Esophagus muscularis mucosa (tissue), 4 donors: ENCODE measurements around the gene ZCCHC17.

Experiments
- CTCF ChIP-seq, 3 experiments: fragments of 200-600 bp in 2 of 3; fragments of 450-650 bp in 1 of 3; sonication (generic) in 2 of 3; IDR thresholded peaks; one replicate each; pipeline ENCODE4 v1.5.1; 2017 to 2019; ENCODE audit warnings: antibody characterized with exemption in 3 of 3, mild to moderate bottlenecking in 2 of 3, moderate library complexity in 1 of 3
- EP300 ChIP-seq: sonication (generic); formaldehyde crosslinking; IDR thresholded peaks from one replicate; pipeline ENCODE4 v1.6.1; 2017; ENCODE audit warnings: antibody characterized with exemption
- POLR2A ChIP-seq: fragments of 450-650 bp; IDR thresholded peaks from one replicate; pipeline ENCODE4 v1.6.1; 2017; ENCODE audit warnings: antibody characterized with exemption, moderate library complexity, mild to moderate bottlenecking, low read depth
- POLR2AphosphoS5 ChIP-seq, 2 donors: sonication (generic); formaldehyde crosslinking; IDR thresholded peaks; one replicate each; pipeline ENCODE4 v1.6.1; 2017; ENCODE audit warnings: antibody characterized with exemption in 2 of 2

GRCh38 chr1:31295874-31296485 lies 852 bp upstream of the ZCCHC17 start:
- TF ChIP-seq POLR2A, result no peak
- no peak for TF ChIP-seq EP300
- no peak for TF ChIP-seq POLR2AphosphoS5 (IDR thresholded peaks at IDR 0.05)
- no peak for TF ChIP-seq CTCF (IDR thresholded peaks at IDR 0.05)
